NAMALWA (cell line): Measurements from ENCODE around the gene ACY1.

Experiments
- DNase-seq: peaks from one replicate; pipeline ENCODE4 v3.0.0-alpha.2; 2015; ENCODE audit warnings: low spot score

The ACY1 gene

DNA sequence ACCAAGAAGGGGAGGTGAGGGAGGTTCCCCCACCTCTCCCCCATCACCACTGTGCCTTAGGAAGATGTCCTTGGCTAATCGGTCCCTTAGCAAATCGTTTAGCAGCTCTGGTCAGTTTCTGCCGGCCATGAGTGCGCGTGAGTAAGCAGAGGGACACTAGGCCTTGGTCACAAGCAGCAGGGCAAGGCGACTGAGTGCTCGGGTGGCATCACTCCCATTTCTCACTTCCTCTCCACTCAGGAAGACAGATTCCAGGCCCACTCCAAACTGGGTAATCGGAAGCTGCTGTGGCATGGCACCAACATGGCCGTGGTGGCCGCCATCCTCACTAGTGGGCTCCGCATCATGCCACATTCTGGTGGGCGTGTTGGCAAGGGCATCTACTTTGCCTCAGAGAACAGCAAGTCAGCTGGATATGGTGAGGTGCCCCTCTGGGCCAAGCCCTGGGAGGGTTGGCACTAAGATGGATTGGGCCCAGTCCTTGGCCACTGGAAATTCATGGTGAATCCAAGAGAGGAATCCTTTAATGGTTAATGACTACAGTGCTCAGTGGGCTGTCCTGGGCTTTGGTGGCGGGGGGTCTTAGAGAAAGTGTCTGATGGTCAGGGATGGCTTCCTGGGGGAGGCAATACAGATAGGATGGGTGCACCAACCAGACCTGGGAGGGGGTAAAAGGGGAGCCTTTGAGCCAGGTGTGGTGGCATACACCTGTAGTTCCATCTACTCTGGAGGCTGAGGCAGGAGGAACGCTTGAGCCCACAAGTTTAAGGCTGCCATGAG lies 37.2 kb upstream of the ACY1 start:
- DNase-seq, result no peak

DNA sequence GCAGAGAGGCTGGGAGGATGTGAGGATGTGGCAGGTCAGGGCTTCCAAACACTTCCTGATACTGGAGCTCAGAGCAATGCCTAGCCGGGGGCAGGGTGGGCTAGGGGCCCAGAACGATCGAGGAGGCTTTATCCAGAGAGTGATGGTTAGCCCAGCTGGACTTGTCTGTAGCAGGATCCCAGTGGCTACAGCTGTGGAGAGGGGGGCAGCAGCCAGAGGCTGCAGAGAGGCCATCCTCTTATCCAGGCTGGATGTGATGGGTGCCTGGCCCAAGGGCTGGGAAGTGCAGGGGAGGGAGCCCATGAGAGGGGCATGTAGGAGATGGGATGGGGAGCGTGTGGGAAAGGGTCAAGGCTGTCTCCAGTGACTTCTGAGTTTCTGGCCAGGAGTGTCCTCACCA lies 36.5 kb upstream of the ACY1 start:
- DNase-seq, result no peak

DNA sequence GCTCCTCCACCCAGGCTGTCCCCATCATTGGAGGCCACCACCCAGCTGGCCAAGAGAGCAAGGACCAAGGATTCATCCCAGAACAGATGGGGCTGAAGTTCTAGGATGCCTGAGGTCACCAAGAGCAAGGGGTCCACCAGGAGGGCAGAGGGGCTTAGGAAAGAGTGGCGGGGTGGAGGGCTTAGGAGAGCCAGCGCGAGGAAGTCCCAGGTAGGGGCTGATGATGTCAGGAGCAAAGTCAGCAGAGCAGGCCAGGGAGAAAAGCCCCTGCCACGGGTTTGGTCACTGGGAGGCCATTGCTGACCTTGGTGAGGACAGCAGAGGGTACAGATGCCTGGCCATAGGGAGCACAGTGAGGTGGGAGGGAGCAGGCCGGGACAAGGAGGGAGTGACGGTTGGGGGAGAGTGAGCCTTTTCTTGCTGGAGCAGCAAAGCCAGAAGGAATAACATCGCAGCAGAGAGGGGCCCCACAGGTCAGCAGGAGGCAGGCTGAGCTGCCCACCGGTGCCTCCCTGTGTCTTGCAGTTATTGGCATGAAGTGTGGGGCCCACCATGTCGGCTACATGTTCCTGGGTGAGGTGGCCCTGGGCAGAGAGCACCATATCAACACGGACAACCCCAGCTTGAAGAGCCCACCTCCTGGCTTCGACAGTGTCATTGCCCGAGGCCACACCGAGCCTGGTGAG lies 36.0 kb upstream of the ACY1 start:
- no peak for DNase-seq

DNA sequence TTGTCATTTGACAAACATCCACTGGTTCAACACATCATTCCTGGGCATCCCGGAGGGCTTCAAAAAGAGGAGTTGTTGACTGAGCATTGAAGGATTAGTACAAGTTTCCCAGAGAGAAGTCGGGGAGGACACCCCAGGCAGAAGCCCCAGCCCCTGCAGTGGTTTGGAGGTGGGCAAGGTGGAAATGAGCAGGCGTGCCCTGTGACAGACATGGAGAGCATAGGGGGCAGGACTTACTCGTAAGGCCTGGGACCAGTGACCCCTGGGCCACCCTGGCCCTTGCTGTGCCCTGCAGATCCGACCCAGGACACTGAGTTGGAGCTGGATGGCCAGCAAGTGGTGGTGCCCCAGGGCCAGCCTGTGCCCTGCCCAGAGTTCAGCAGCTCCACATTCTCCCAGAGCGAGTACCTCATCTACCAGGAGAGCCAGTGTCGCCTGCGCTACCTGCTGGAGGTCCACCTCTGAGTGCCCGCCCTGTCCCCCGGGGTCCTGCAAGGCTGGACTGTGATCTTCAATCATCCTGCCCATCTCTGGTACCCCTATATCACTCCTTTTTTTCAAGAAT lies 35.2 kb upstream of the ACY1 start:
- DNase-seq, result no peak

DNA sequence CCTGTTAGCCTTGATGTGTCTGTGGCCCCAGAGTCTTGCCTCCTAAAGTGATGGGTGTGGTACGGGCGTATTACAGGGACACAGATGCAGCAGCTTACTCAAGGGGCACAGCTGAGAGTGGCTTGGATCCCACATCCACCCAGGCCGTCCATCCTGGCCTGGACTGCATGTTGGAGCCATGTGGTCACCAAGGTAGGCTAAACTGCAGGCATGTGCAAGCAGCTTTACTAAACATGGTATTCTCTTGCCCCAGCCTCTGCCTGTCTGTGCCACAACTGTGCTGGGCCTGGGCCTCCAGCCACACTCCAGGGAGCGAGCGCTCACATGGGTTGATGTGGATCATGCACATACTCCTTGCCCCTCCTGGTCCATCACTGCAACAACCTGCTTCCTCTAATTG lies 34.2 kb upstream of the ACY1 start:
- no peak for DNase-seq

DNA sequence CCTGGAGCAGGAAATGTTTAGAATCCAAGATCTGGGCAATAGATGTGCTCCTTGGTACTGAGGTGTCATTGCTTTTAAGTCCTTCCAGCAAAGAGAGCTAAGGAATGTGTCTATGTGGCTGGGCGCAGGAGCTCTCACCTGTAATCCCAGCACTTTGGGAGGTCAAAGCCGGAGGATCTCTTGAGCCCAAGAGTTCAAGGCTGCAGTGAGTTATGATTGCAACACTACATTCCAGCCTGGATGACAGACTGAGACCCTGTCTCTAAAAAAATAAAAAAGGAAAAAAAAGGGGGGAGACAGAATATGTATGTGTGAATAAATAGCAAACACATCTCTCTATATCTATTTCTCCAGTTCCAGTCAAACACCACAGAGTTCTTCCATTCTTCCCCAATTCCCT lies 32.4 kb upstream of the ACY1 start:
- no peak for DNase-seq

DNA sequence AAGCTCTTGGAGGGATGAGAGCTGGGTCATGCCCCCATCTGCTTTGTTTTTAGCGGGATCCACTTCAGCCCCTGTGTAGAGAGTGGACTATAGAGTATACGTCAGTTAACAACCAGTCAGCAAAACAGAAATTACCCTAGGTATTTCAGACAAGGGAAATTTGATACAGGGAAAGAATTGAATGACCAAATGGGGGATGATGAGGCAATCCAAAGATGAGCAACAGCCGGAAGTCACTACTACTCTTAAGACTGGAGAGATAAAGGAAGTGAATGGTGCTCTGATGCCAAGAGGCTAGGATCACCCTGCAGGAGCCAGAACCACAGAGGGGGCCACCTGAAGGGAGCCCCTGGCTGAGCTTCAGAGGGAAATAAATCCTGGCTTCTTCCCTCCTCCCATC lies 29.9 kb upstream of the ACY1 start:
- DNase-seq, result no peak

DNA sequence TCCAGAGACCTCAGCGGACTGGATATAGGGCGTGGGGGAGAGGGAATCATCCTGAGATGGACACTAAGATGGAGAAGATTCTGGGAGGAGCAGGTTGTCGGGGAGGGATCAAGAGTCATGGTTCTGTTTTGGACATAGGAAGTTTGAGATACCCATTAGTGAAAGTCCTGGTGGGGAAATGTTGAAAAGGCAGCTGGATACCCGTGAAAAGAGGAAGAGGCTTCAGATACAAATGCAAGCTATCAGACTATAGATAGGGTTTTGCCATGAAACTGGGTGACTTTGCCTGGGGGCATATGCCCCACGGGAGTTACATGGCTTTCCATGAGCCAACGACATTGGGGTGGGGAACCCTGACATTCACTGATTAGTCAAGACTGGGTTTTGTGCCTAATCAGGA lies 29.2 kb upstream of the ACY1 start:
- no peak for DNase-seq

DNA sequence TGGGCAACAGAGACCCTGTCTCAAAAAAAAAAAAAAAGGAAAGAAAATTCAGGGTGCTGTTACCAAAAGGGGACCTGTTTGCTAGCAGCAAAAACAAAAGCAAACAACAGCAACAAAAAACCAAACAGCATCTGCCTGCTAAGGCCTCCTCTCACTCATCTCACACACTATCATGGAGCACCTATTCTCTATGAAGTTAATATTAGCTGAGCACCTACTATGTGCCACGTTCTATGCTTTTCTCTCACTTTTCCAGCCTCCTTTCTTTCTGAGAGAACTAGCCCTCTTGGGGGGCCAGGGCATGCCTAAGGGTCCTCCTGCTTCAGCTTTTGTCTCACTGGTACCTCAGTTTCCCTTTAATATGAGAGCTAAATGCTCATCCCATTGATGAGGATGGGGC lies 28.6 kb upstream of the ACY1 start:
- no peak for DNase-seq

DNA sequence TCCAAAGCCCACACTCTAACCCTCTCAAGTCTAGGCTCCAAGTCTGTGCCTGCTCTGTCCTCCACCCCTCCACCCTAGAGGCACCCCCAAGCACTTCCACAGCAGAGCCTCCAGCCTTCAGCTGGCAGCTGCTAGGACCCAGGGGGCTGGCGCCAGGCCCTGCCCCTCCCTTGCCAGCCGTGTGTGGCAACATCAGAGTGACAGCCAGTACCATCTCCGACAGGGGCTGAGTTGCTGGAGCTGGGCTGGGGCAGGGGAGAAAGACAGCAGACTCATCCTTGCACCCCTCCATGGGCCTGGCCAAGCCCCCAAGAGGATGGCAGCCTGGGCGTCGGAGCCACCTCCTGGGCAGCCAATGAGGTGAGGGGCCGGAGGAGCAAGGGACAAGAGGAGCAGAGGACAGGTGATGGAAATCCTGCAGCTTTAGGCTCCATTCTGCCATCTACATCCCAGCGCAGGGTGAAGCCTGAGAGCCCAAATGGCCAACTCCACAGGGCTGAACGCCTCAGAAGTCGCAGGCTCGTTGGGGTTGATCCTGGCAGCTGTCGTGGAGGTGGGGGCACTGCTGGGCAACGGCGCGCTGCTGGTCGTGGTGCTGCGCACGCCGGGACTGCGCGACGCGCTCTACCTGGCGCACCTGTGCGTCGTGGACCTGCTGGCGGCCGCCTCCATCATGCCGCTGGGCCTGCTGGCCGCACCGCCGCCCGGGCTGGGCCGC lies 28.0 kb upstream of the ACY1 start, which contains the start of gene GPR62:
Gene GPR62 (plus strand): TSS at position 207 of the 718 bp plus-strand sequence. CDS start 272 bp downstream, at position 479.
- DNase-seq, result no peak

DNA sequence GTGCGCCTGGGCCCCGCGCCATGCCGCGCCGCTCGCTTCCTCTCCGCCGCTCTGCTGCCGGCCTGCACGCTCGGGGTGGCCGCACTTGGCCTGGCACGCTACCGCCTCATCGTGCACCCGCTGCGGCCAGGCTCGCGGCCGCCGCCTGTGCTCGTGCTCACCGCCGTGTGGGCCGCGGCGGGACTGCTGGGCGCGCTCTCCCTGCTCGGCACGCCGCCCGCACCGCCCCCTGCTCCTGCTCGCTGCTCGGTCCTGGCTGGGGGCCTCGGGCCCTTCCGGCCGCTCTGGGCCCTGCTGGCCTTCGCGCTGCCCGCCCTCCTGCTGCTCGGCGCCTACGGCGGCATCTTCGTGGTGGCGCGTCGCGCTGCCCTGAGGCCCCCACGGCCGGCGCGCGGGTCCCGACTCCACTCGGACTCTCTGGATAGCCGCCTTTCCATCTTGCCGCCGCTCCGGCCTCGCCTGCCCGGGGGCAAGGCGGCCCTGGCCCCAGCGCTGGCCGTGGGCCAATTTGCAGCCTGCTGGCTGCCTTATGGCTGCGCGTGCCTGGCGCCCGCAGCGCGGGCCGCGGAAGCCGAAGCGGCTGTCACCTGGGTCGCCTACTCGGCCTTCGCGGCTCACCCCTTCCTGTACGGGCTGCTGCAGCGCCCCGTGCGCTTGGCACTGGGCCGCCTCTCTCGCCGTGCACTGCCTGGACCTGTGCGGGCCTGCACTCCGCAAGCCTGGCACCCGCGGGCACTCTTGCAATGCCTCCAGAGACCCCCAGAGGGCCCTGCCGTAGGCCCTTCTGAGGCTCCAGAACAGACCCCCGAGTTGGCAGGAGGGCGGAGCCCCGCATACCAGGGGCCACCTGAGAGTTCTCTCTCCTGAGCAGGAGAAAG lies 27.2 kb upstream of the ACY1 start:
- no peak for DNase-seq

DNA sequence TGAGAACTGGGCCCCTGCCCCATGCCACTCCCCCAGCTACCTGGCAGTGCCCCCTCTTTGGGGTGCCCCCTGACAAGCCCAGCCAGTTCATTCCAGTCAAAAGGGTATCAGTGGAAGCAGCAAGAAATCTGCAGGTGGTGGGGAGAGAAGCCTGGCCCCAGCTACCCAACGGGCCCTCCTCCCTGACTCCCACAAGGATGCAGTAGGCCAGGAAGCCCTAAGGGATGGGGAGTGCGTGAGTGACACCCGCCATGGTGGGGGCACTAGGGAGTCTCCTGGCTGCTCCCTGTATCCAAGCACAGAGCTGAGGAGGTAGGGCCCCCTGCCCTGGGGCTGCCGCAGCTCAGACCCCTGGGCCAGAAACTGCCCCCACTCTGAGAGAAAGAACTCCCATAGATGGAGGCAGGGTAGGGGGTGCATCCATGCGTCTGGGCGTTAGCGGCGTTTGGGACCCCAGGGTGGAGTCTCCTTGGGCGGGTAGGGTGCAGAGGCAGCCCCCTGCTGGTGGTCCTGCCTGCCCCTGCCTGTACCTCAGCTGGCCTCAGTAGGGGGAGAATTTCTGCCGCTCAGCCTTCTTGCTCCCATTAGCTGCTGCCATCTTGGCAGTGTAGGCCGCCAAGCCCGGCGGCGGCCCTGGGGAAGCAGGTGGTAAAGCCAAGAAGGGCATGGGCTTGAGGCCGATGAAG lies 25.7 kb upstream of the ACY1 start:
- DNase-seq, result no peak

DNA sequence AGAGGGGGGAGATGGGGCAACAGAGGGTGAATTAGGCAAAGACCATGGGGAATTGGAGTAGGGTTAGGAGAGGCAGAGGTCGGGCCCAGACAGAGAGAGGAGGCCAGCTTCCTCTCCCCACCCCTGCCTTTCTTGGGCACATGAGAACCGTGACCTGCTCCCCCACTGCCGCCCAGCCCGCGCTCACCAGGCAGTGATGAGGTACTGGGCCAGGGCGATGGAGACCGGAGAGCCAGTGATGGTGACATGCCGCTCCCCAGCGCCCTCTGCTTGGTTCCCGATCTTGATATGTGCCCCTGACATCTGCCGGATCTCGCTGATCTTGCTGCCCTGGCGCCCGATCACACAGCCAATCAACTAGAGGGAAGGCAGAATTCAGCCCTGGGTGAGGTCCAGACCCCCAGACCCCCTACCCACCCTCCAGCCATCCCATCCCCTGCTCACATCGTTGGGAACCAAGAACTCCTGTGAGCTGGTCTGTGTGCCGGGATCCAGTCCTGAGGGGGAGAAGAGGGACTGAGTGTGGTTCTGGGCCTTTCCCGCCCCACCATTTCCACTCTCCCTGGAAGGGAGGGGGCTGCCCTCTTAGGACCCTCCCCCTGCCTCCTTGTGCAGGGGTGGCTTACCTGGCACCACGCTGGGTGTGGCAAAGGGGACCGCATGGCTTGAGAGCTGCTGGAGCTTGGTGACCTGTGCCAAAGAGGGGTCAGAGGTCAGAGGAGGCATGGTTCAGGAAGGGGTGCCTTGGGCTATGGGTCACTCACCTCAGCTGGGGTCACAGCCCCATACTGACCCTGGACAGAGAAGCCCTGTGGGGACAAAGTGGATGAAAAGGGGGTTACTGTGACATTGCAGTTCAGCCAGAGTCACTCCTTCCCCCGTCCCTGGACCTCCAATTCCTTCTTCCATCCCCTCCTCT lies 24.5 kb upstream of the ACY1 start:
- no peak for DNase-seq

DNA sequence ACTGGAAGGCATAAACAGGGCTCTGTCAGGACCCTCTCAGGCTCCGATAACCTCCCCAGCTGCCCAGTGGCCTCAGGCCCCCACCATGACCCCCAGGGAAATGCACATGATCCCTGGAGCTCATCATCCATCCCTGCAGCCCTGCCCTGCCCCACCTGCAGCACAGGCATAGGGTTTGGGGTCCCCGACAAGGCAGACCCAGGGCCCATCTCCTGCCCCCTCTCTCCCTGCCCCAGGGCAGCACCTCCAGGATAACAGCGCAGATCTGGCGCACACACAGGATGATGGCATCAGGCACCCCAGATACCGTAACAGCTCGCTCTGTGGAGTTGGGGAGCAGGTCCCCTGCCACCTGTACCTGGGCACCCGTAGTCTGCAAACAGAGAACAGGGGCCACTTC lies 23.7 kb upstream of the ACY1 start:
- DNase-seq, result no peak

DNA sequence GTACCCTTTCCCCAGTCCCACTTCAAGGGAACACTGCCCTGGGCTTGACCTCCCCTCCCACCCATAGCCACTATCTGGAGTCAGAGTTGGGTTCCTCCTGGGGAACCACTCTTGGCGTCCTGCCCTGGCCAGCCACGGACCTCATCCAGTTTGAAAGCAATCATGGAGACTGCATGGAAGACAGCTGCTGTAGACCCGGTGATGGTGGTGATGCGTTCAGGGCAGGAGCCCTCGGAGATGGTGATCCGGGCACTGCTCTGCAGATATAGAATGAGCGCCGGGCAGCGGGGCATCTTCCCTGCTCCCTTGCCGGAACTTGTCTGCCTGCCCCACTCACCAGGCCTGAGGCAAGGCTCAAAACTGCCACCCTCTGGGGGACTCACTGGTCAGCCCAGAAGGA lies 22.9 kb upstream of the ACY1 start:
- DNase-seq, result no peak

DNA sequence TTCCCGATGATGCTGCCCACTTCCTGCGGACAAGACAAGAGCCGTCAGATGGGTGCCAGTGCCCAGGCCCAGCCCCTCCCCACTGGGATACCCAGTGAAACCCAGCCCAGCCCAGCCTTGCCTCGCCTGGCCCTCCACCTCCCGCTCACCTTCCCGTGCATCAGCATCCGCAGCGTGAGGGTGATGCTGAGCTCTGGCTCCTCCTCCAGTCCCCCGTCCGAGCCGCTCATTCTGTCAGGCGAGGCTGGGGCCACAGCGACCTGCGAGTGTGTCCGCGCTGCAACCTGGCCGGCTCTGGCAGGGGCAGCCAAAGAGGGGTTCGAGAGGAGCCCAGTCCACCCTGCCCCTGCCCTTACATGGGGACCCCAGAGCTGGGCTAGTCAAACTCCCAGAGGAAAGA lies 22.3 kb upstream of the ACY1 start:
- DNase-seq, result no peak

DNA sequence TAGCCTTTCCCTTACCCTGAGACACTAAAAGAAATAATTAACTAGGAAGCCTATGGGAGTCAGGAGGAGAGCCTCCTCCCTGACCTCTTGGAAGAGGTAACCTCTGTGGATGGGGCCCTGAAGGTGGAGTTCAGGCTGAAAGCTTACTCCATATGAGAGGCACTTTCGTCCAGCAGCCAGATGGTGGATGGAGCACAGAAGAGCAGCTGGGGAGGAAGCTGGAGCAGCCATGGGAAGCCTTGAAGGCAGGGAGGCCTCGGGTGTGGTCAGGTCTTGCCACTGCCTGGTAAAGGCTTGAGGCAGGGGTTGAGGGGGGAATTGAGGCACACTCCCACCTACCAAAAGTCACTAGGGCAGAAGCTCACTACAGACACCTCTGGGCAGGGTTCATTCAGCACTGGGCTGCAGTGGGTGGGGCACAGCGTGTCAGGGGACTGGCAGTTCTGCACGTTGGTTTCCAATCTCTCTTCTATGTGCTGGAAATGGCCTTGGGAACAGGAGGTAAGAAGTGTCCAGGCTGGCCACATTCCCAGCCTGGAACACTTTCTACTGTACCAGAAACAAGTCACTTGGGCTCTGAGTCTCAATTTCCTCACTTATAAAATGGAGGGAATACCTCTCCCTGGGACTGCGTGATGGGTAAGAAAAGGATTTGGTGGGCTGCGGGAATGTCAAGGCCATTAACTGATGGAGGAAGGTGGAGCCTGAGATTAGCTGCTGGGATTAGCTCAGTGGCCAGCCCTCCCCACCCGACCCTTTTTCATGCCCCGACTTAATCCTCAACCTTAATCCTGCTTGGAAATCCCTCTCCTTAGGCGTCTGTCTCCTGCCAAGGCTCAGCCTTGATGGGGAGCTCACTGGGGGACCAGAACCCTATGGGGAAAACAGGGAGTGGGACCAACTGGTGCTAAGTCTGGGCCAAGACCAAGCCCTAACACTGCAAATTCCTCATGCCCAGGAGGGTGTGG lies 21.4 kb upstream of the ACY1 start:
- no peak for DNase-seq

DNA sequence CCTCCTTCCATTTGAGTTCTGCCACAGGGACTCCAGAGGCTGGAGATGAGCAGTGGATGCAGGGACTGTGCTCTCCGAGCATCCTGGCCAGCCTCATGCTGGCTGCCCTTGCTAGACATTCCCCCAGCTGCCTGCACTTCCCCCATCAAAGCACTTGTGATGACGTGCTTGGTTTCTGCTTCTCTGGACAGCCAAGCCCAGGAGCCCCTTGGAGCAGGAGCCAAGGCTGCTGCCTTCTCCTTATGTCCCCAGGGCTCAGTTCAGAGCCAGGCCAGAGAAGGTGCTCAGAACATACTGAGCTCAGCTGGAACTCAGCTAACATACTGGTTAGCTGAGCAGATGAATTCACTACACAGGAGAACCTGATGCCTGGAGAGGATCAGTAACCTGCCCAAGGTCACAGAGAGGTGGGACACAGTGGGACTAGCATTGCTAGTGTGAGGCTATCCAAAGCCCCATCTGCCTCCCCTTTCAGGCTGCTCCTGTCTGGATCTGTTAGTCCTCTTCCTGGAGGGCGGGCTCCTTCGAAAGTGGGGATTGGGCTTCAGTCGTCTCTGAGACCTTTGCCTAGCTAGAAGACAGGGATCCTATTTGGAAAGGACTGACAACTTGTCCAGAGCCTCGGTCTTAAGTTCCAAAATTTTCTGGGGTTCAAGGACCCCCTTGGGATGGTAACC lies 20.3 kb upstream of the ACY1 start:
- no peak for DNase-seq
